Keratinocyte (primary cell): ENCODE measurements around the gene SLC43A1.

Source experiments
- CTCF ChIP-seq, 3 experiments: IDR thresholded peaks in 1 of 3; conservative IDR thresholded peaks in 1 of 3; optimal IDR thresholded peaks in 1 of 3; 2 replicates in 2 of 3; 3 replicates in 1 of 3; pipeline versions ENCODE3 to v1.5.1; 2011; ENCODE audit warnings: low read length in 3 of 3, mild to moderate bottlenecking in 3 of 3, moderate library complexity in 2 of 3, control low read depth in 1 of 3, inconsistent platforms in 1 of 3; ENCODE audit not compliant: insufficient read depth in 2 of 3; ENCODE audit errors: extremely low read depth in 1 of 3
- EZH2 ChIP-seq: IDR thresholded peaks from one replicate; pipeline ENCODE4 v1.6.1; 2012; ENCODE audit warnings: inconsistent platforms, mild to moderate bottlenecking, low read length, moderate library complexity

DNA sequence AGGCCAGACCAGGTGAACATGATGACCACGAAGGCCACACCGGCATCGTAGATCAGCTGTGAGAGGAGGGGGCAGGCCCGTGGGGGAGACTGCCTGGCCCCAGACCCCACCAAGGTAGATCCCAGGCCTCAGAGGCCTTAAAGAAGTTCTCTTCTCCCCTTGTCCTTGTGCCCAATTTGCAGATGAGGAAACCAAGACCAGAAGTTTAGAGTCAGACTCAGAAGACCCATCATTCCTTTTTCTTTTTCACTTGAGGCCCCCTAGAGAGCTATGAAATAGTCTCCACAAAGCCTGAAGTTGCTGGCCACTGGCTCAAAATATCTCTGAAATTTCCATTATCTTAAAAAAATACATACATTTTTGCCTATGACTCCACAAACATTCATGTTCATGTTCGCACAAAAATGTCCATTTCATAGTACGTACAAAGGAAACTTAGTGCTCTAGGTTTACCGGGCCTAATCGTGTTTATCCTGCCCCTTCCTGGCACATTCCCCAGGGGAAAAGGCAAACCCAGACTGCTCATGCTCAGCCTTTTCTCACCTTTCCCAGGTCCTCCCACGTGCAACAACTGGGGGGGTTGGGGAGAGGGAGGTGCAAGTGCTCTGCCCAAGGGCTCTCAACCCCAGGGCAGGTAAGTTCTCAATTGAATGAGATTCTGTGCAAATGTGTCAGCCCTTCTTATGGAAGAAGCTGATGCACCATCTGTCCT lies 19.2 kb downstream of the SLC43A1 start:
- TF ChIP-seq CTCF (optimal IDR thresholded peaks at IDR 0.05 in 1 of 3, IDR thresholded peaks at IDR 0.05 in 1 of 3, conservative IDR thresholded peaks at IDR 0.05 in 1 of 3; ENCODE audit: extremely low read depth in 1 of 3, insufficient read depth in 2 of 3, low read length in 3 of 3) (no peak), EZH2 (no peak)
